NCI-H2107 treated with DMSO at 0.1 percent for 48 hours (cell line): ENCODE data around the gene NAGA.
"Not testable (repeated sequence)": the region's sequence is repeated elsewhere in the genome, so short reads cannot be mapped to it uniquely, and the experiment has no call there.

Source experiments
- DNase-seq: peaks from one replicate; lab custom pipeline; 2025; ENCODE audit not compliant: unreplicated experiment; lab: John Stamatoyannopoulos, UW

NAGA gene

DNA sequence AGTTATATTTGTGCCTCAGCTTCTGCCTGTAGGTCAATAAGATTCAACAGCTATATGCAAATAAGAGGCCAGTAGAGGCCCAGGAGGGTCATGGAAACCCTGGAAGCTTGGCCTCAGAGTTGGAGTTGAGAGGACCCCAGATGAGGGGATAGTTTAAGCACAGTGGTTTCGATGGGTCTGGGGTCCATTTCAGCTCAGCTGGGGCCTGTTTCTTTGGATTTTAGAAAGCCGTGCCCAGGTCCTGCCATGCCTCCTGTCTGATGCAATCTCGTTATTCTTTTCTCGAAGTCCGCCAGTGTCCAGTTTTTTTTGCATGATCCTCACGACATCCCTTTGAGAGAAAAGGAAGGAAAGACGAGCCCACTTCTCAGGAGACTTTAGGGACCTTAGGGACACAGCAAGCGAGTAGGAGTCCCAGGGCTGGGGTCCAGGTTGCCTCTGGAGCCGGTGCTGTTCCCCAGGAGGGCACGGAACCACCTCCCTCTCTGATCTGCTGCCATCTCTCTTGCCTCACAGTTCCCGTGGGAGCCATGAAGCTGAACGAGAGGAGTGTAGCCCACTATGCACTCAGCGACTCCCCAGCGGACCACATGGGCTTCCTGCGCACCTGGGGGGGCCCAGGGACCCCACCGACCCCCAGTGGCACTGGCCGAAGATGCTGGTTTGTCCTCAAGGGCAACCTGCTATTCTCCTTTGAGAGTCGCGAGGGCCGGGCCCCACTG, 6.3 kb upstream of the NAGA start:
- no peak for DNase-seq

DNA sequence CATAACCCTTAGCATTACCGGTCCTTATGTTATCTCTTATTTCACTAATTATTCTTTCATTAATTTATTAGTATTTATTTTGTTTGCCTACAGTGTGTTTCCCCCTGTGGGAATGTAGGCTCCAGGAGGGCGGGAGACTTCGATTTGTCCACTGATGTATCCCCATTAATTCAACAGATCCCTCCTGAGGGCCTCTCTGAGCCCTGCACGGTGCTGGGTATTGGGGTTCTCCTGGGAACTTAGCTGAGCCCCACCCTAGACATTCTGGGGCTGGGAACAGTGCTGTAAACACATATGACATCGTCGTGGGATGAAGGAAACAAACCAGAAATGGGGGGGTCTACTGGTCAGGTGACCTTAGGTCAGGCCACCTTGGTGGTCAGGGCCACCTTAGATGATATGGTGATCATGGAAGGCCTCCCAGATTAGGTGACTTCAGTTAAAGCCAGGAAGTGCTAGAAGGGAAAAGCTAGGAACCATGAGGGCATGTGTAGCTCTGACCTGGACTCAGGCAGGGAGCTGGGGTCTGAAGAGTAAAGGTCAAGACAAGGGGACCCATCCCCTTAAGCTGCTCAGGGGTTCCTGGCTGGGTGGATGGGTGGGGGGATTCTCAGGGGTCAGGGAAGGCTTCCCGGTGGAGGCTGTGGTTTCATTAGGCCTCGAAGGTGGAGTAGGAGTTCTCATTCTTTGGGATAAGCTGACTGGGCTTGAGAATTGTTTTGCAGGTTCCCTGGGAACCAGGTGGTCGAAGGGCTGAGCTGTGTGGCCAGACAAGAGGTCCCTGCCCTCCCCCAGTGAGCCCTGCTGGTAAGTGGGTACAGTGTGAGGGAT, 4.4 kb upstream of the NAGA start:
- no peak for DNase-seq

DNA sequence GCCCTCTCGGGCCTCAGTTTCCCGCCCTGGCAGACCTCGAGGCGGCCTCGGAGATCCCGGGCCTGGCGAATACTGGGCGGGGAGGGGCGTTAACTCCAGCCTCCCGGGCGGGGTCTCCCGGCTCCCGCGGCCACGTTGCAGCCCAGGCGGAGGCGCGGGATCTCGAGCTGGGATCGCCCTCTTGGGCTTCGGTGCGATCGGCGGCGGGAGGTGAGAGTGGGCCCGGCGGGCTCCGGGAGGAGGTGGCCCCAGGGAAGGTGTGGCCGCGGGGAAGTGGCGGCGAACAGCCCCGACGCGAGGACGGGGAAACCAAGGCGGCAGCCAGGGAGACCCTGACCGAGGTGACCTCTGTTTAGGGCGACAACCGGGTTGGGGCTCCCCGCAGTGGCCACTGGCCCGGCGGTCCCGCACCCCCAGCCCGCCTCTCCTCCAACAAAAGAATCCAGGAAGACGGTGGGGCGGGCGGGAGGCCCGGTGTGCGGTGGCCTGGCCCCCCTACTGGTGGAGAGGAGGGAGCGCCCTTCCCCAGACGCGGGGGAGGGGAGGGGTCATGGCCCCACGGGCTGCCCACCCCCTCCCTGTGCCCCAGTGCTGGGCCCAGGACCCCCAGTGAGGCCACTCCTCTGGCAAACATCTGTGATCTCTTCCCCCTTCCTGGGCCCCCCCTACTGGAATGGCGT, 3.7 kb upstream of the NAGA start, which contains the start of gene PHETA2:
Gene PHETA2, plus strand, starts transcription at position 117 of the 680 bp plus-strand sequence. CDS start 3,046 bp downstream, outside the sequence.
- no peak for DNase-seq

DNA sequence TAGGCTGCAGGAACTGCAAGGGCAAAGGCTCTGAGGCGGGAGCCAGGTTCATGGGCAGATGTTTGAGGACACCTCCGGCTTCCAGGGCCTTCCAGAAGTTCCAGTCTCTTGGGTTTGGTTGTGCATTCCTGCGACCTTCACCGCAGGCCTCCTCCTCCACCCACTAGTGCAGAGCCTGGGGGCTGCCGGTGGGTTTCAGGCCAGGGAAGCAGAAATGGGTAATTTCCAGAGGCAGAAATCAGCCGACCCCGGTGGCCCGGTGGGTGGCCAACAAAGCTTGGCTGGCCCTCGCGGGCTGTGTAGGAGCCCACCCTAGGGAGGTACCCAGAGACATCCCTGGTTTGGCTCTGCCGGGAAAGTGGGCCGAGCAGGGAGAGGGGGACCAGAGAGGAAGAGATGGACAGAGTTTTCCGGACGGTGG, 3.0 kb upstream of the NAGA start:
- no peak for DNase-seq

DNA sequence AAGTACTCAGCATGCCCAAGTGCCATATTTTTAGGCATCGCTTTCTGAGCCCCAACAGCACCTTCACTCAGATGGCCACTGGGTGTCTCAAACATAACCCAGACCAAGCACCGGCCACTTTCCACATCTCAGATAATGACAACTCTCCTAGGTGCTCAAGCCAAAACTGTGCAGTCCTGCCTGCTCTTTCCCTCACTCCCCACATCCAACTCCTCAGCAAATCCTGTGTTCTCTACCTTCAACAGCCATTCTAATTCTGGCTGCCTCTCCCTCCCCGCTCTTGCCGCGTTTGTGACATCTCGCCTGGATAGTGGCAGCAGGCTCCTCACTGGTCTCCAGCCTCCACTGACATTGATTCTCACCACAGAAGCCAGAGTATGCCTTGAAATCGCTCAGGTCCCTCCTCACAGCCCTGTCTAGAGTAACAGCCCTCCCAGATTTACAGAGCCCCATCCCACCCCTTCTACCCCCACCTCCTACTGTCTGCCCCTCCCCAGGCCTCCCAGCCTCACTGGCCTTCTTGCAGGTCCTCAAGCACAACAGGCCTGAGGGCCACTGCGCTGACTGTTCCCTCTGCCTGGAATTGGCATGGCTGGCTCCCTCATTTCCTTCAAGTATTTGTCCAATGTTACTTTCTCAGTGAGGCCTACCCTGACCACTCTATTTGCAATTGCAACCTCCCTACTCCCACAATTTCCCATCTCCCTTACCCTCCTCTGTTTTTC, 2.2 kb upstream of the NAGA start:
- DNase-seq: no peak

DNA sequence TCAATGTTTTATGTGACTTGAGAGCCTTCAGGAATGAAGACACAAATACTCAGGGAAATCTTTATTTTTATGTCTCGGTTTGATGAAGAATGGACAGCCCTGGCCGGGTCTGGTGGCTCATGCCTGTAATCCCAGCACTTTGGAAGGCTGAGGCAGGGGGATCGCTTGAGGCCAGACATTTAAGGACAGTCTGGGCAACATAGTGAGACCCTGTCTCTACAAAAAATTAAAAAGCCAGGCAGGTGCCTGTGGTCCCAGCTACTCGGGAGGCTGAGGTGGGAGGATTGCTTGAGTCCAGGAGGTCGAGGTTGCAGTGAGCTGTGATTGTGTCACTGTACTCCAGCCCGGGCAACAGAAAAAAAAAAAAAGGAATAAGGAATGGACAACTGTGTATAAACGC, 896 bp upstream of the NAGA start:
- not testable (repeated sequence) for DNase-seq

DNA sequence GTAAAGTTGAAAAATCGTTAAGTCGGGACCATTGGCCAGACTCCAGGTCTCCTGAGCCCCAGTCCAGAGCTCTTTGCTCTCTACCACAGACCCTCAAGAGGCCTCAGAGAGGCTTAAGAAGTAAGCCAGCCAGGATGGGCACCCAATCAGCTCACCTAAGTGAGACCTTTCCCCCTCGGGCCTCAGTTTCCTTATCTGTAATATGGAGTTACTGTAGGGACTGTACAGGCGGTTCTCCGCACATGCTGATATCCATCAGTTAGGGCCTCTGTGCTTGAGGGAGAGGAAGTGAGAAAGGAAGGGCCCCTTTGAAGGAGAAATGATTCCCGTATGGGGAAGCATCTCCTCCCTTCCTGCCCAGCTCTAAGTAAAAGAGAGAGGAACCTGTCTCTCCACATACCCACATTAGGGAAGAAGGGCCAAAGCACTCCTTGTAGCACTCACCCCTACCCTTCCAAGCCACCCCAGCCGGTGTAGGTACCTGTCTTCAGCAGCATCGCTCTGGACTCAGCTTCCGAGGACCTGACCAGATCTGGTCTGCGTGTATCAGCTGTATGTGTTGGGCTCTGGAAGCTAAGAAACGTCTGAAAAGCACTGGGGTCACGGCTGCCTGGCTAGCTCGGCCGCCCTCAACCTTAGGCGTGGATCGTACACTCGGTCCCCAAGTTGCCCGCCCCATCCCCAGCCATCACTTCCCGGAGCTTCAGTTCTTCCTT, 653 bp downstream of the NAGA start:
- no peak for DNase-seq

DNA sequence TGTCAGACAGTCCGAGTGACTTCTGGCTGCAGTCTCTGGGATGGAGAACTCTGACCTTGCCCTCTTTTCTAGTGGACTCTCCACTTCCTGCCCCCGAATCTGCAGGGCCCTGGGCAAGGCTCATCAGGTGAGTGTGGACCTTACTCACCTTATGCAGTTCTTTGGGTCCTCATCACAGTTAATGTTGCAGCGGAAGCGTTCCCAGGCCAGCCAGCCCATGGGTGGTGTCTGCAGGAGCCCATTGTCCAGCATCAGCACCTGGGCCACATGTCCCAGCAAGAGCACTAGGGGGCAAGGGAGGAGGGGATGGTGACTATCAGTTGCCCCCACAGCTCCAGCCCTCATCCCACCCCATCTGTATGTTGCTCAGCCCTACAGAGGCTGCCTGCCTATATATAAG, 2.3 kb downstream of the NAGA start:
- DNase-seq: no peak

DNA sequence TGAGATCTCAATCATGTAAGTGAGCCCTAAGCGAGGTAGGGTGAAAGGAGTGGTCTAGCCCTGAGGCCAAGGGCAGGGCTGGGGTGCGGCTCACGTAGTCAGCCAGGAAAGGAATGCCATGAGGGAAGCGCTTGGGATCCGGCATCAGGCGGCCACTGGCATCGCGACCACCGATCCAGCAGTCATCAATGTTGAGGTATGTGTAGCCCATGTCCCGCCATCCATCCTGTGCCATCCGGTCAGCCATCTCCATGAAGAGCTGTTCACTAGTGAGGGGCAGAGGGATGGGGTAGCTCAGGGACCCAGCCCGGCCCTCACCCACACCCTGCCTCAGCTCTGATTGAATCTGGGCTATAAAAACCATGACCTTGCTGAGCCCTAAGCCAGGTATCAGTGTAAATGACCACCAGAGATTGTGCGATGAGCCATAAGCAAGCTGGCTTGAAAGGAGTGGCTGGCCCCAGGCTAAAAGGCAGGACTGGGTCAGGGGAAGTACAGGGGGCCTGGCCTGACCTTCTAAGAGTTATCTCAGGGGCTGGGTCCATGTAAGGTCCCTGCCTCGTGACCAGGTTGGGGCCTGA, 2.9 kb downstream of the NAGA start:
- DNase-seq: no peak

DNA sequence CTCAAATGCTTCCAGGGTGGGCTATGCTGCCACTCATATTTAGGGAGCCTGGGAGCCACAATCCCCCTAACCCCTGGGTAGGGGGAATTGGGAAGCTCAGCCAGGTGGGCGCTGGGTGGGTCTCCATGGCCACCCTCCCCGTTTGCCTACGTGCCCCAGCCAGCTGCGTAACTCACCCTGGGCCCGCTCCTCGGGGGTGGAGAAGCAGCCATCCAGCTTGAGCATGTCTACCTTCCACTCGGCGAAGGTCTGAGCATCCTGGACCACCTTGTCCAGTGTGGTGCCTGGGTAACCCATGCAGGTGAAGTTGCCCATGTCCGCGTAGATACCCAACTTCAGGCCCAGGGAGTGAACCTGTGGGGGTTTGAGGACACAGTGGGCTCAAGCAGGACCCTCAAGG, 3.7 kb downstream of the NAGA start:
- no peak for DNase-seq

DNA sequence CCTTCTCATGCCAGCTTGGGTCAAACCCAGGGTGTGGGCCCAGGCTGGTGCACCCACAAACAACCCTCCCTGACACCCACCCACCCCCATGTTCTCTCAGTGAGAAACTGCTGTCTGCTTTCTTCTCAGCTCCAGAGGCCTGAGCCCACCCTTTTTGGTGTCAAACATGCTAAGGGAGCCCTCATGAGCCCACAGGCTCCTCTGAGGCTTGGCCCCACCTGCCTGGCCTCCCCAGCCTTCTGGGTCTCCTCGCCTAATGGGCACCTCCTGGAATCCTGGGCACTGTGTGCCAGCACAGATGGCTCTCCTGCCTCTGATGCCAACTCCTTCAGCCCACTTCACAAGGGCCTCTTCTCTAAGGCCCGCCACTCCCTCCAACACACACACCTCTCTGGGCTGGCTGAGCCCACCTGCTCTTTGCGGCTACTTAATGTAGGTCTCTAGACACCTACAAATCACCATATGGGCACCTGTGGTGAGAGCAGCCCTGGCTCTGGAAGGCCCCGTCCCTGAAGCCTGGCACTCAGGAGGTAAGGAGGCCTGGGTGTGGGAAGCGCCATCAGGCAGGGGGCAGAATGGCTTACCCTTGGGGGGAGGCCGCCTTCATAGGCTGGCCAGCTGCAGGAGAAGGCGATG, 4.4 kb downstream of the NAGA start:
- DNase-seq: no peak

DNA sequence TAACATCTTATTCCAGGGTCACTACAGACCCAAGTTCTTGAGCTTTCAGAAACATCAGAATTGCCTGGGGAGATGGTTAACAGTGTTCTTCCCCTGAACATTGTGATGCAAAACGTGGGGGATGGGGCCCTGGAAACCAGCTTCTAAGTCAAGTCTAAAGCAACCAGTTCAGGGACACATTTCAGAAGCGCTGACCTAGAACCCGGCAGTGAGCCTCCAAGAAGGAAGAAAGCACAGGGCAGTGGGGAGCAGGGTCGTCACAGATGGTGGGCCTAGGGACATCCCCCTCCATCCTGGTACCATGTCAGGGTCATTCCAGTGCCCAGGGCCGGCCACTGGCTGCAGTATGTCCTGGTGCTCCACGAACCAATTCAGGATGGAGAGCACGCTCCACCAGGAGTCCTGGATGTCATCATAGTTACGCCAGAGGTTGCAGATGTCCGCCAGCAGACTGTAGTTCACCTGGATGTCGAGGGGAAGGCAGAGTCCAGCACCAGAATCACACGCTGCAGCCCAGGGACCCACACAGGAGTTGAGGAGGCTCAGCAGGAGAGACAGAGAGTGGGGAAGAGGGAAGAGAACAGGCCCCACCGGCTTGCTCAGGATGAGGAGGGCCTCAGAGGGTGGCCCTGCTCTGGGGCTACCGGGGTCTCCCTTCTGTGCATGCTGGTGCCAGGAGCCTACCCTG, 5.0 kb downstream of the NAGA start:
- no peak for DNase-seq

DNA sequence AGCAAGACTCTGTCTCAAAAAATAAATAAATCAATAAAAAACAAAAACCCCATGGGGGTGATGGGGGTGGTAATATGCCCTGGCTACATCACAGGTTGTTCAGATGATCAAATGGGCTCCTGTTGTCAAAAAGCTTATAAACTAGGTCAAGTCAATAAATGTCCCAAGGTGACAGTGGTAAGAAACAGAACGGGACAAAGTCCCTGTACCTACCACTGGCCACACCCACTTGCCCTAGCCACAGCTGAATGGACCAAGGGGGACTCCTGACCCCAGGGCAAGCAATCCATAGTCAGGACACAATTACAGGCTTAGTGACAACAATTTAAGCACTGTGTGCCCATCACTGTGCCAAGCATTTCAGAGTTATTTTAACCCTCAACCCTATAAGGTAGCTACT, 6.0 kb downstream of the NAGA start:
- no peak for DNase-seq

DNA sequence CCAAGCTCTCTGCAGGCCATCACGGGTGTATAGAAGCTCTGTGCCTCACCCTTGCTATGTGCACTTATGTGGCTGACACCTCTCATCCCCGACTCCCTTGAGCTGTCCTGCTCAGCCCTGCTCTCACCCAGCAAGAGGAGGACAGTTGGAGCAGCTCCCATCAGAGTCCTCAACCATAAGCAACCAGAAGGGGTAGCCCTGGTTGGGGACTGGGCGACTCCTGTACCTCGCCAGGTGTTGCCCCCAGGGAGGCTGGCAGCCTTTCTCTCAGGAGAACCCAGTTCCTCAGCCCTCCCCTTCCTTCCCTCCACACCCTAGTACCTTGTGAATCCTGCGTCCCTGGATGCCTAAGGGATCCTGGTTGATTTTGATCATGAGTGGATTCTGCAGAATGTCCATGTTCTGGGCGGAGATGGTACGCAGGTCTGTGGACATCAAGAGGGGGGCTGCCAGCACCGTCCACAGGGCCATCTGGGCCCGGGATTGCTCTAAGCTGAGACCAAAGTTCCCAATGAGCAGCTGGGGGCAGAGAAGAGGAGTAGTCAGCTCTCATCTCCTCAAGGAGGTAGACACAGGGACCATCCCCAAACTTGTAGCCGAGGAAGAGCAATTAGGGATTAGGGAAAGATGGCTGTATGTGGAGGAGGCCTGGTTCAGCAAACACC, 8.0 kb downstream of the NAGA start:
- DNase-seq: no peak

DNA sequence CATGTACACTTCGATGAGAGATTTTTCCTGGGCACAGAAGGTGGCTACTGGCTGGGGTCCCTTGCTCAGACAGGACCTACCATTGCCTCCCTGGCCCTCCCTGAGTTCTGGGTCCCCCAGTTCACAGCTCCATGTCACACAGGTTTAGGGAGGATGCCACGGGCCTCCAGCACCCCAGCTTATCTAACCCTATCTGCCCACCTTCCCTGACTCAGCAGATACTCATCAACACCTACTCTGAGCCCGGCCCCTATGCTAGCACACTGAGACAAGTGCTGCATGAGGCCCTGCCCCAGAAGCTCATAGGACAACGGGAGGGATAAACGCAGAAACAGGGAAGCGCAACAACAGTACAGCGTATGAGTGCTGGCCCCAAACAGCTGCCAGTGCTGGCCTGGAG, 9.6 kb downstream of the NAGA start:
- no peak for DNase-seq

DNA sequence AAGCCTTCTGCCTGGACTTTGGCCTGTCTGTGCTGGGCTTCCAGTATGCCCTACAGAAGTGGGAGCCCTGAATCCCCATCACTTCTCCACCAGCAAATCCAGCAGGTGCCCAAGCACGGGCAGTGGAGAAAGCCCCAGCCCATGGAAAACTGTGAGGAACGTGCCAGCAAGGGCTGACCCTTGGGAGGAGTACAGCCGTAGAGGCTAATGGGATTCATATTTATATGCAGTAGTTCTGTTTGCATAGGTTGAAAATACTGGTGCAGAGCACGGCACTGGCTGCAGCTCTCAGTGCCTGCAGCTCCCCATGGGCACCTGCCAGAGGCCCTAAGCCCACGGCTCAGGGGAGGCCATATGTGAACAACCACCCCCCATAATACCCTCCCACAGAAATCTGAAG, 10.1 kb downstream of the NAGA start:
- DNase-seq: no peak

DNA sequence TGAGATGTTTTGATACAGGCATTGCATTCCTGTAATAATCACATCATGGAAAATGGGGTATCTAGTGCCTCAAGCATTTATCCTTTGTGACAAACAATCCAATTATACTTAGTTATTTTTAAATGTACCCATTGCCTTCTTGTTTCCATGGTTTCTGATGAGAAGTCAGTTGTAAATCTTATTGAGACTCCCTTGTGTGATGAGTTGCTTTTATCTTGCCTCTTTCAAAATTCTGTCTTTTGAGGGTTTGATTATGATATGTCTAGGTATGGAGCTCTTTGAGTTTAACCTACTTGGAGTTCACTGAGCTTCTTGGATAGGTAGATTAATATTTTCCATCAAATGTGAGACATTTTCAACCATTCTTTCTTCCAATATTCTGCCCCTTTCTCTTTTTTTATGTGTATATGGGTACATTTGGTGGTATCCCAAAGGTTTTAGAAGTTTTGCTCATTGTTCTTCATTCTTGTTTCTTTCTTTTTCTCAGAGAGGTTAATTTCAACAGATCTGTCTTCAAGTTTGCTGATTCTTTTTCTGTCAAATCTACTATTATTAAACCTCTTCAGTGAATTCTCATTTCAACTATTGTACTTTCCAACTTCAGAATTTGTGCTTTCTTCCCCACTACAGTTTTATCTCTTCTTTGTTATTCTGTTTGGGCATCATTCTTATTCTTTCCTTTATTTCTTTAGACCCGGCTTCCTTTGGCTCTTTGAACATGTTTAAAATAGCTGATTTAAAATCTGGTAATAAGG, 13.7 kb downstream of the NAGA start:
- no peak for DNase-seq

DNA sequence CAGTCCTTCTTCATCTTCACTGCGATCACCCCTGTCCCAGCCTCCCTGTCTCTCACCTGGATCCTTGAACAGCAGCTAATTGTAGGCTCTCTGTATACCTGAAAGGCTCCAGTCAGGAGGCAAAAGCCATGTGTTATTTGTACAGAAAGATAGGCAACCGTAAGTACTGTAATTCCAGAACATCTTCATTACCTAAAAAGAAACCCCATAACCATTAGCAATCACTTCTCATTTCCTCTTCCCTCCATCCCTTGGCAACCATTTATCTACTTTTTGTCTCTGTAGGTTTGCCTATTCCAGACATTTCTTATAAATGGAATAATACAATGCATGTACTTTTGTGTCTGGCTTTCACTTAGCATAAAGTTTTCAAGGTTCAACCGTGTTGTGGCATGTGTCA, 17.8 kb downstream of the NAGA start:
- DNase-seq: no peak
